Gastroesophageal sphincter (tissue), 3 donors: ENCODE measurements around the gene DAP.

Experiments
- CTCF ChIP-seq, 4 experiments: fragments of 200-600 bp in 2 of 4; fragments of 450-650 bp in 2 of 4; sonication (generic) in 1 of 4; IDR thresholded peaks; one replicate each; pipeline ENCODE4 v1.5.1; 2017 to 2019; ENCODE audit warnings: antibody characterized with exemption in 4 of 4, mild to moderate bottlenecking in 2 of 4, moderate library complexity in 2 of 4
- POLR2A ChIP-seq, 2 donors: fragments of 450-650 bp; IDR thresholded peaks; one replicate each; pipeline ENCODE4 v1.6.1; 2017; ENCODE audit warnings: antibody characterized with exemption in 2 of 2, mild to moderate bottlenecking in 2 of 2, moderate library complexity in 1 of 2

- TF ChIP-seq CTCF (IDR thresholded peaks at IDR 0.05): no peak
- no peak for TF ChIP-seq POLR2A (IDR thresholded peaks at IDR 0.05)
Observed at GRCh38 chr5:10674582-10674981, 86.5 kb downstream of the DAP start.
